ENCODE measurements around the gene BHMT.

Gene BHMT

DNA sequence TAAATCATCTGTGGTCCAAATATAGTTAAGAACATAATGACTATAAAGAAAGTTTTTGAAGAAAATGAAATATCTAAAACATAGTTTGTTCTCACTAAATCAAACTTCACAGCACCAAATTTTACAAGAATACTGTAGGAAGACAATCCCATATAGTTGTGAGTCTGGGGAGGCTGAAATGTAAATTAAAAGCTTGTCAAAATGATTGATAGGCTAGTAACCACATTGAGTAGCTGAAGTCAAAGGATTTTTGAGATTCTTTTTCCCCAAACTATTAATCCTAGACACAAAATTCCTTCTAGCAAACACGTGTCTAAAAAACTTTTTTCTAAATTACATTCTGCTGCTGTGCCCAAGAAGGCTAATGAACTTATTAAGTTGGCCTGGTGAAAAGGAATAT is 13.0 kb downstream of the BHMT start:
- Histone ChIP-seq H3K4me2 (ENCODE audit: insufficient read depth, low read length) (no peak overlapping the region), H3K9ac (ENCODE audit: low read depth, low read length) (no peak overlapping the region), H3K79me2 (ENCODE audit: insufficient read depth, low read length) (no peaks in the 10 kb centered on the region), H3K9me3 (ENCODE audit: insufficient read depth, low read length, severe bottlenecking) (no peaks in the 10 kb centered on the region), H4K20me1 (ENCODE audit: insufficient read depth, low read length) (no peaks in the 10 kb centered on the region), H3K4me1 (ENCODE audit: insufficient read depth, low read length) (no peaks in the 10 kb centered on the region), H3K4me3 (ENCODE audit: low read depth in 1 of 2, low read length in 2 of 2) (no peak overlapping the region), H3K27ac (ENCODE audit: low read length) (no peak overlapping the region), H3K36me3 (ENCODE audit: insufficient read depth, low read length) (no peaks in the 10 kb centered on the region), H3K27me3 (ENCODE audit: insufficient read depth, low read length, poor library complexity) (no peaks in the 10 kb centered on the region), H2AFZ (ENCODE audit: low read depth, low read length) (no peak overlapping the region)
- DNase-seq (no peak), ATAC-seq (ENCODE audit: insufficient read depth, low read depth) (no peak)
- TF ChIP-seq EZH2 (IDR thresholded peaks at IDR 0.05; ENCODE audit: borderline replicate concordance, low read depth, low read length, severe bottlenecking) = no peak
- TF ChIP-seq, protein P1, sequence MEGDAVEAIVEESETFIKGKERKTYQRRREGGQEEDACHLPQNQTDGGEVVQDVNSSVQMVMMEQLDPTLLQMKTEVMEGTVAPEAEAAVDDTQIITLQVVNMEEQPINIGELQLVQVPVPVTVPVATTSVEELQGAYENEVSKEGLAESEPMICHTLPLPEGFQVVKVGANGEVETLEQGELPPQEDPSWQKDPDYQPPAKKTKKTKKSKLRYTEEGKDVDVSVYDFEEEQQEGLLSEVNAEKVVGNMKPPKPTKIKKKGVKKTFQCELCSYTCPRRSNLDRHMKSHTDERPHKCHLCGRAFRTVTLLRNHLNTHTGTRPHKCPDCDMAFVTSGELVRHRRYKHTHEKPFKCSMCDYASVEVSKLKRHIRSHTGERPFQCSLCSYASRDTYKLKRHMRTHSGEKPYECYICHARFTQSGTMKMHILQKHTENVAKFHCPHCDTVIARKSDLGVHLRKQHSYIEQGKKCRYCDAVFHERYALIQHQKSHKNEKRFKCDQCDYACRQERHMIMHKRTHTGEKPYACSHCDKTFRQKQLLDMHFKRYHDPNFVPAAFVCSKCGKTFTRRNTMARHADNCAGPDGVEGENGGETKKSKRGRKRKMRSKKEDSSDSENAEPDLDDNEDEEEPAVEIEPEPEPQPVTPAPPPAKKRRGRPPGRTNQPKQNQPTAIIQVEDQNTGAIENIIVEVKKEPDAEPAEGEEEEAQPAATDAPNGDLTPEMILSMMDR (IDR thresholded peaks at IDR 0.05; ENCODE audit: borderline replicate concordance, extremely low read depth, low read length, poor library complexity, severe bottlenecking) = no peak

DNA sequence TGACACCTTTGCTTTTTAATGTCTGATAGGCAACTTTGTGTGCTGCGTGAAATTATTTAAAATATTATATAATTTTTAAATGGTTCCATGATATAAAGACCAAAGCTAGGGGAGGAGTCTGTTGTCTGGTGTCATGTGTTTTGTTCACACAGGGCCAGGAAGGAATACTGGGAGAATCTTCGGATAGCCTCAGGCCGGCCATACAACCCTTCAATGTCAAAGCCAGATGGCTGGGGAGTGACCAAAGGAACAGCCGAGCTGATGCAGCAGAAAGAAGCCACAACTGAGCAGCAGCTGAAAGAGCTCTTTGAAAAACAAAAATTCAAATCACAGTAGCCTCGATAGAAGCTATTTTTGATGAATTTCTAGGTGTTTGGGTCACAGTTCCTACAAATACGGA is 19.2 kb downstream of the BHMT start:
- DNase-seq = no peak
- ATAC-seq (ENCODE audit: insufficient read depth, low read depth) = no peak
- Histone ChIP-seq H4K20me1 (ENCODE audit: insufficient read depth, low read length) (no peaks in the 10 kb centered on the region), H3K4me3 (ENCODE audit: low read depth in 1 of 2, low read length in 2 of 2) (no peak overlapping the region), H2AFZ (ENCODE audit: low read depth, low read length) (no peak overlapping the region), H3K9ac (ENCODE audit: low read depth, low read length) (no peak overlapping the region), H3K36me3 (ENCODE audit: insufficient read depth, low read length) (no peaks in the 10 kb centered on the region), H3K4me1 (ENCODE audit: insufficient read depth, low read length) (peaks cover 15% of the 10 kb centered on the region), H3K79me2 (ENCODE audit: insufficient read depth, low read length) (no peaks in the 10 kb centered on the region), H3K9me3 (ENCODE audit: insufficient read depth, low read length, severe bottlenecking) (no peaks in the 10 kb centered on the region), H3K27ac (ENCODE audit: low read length) (no peak overlapping the region), H3K27me3 (ENCODE audit: insufficient read depth, low read length, poor library complexity) (no peaks in the 10 kb centered on the region), H3K4me2 (ENCODE audit: insufficient read depth, low read length) (no peak overlapping the region)
- no peak for TF ChIP-seq EZH2 (IDR thresholded peaks at IDR 0.05; ENCODE audit: borderline replicate concordance, low read depth, low read length, severe bottlenecking)
- TF ChIP-seq, protein P1 (IDR thresholded peaks at IDR 0.05; ENCODE audit: borderline replicate concordance, extremely low read depth, low read length, poor library complexity, severe bottlenecking) = no peak

DNA sequence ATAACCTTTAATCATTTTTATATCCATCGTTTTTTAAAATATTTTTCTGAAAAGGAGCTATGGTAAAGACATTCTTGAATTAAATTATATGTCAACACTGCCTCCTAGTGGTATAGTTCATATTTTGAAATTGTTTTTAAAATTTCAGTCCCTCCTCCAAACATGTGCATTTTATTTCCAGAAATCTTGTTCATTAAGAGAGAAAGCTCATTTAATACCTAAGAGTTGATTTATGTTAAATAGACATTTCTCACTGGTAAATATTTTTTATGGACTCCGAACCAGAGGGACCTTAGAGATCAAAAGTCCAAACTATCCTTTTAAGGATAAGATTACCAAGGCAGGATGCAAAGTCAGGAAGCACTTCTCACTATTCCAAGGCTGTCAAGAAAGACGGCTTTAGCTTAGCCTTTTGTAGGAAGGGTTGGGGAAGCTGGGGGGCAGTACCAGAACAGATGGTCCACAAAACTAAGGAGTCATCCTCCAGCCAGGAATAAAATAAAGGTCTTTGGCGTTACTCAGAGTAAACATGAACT is 21.6 kb downstream of the BHMT start:
- Histone ChIP-seq H3K9me3 (ENCODE audit: insufficient read depth, low read length, severe bottlenecking) (no peaks in the 10 kb centered on the region), H3K4me1 (ENCODE audit: insufficient read depth, low read length) (peaks cover 15% of the 10 kb centered on the region), H3K4me3 (ENCODE audit: low read depth in 1 of 2, low read length in 2 of 2) (peak overlapping the region in 1 of 2 experiments; percentile 48; a peak in 1 of 4 replicates), H3K4me2 (ENCODE audit: insufficient read depth, low read length) (peak overlapping the region; percentile 60), H4K20me1 (ENCODE audit: insufficient read depth, low read length) (no peaks in the 10 kb centered on the region), H3K9ac (ENCODE audit: low read depth, low read length) (peak overlapping the region; percentile 37; the same call in 1 of the 2 replicates), H2AFZ (ENCODE audit: low read depth, low read length) (peak overlapping the region; percentile 79), H3K27ac (ENCODE audit: low read length) (0 out of 2 replicates have a peak overlapping the region, but pooled peaks have one; percentile 43), H3K36me3 (ENCODE audit: insufficient read depth, low read length) (no peaks in the 10 kb centered on the region), H3K79me2 (ENCODE audit: insufficient read depth, low read length) (no peaks in the 10 kb centered on the region), H3K27me3 (ENCODE audit: insufficient read depth, low read length, poor library complexity) (no peaks in the 10 kb centered on the region)
- TF ChIP-seq, protein P1 (IDR thresholded peaks at IDR 0.05; ENCODE audit: borderline replicate concordance, extremely low read depth, low read length, poor library complexity, severe bottlenecking) = peak; percentile 56
- no peak for TF ChIP-seq EZH2 (IDR thresholded peaks at IDR 0.05; ENCODE audit: borderline replicate concordance, low read depth, low read length, severe bottlenecking)
- no peak for DNase-seq
- peak; percentile 60 for ATAC-seq (ENCODE audit: insufficient read depth, low read depth)
